Globus pallidus (tissue), 1 donor: ENCODE measurements around the gene PYM1.
A peak's percentile ranks its signal among the peaks of the same experiment; 100 is the strongest.
"Not testable (repeated sequence)": the region's sequence is repeated elsewhere in the genome, so short reads cannot be mapped to it uniquely, and the experiment has no call there.

ENCODE experiments used
- DNase-seq: peaks from one replicate; pipeline ENCODE4 v3.0.0-alpha.2; 2015; ENCODE audit warnings: low spot score

PYM1 gene

GRCh38 chr12:55938826-55939501 lies 11.3 kb upstream of the PYM1 start:
- DNase-seq: no peak

GRCh38 chr12:55937981-55938380 lies 10.3 kb upstream of the PYM1 start:
- DNase-seq: no peak

- DNase-seq: no peak
Measured at GRCh38 chr12:55935738-55936151, 8.1 kb upstream of the PYM1 start.

GRCh38 chr12:55934773-55935172 lies 7.1 kb upstream of the PYM1 start:
- DNase-seq: no peak

- no peak for DNase-seq
Measured at GRCh38 chr12:55933799-55934742, 6.4 kb upstream of the PYM1 start.

- no peak for DNase-seq
Measured at GRCh38 chr12:55933169-55933798, 5.6 kb upstream of the PYM1 start.

GRCh38 chr12:55932551-55932910 lies 4.8 kb upstream of the PYM1 start:
- no peak for DNase-seq

- DNase-seq: no peak
Measured at GRCh38 chr12:55931780-55932550, 4.3 kb upstream of the PYM1 start.

GRCh38 chr12:55931317-55931779 lies 3.7 kb upstream of the PYM1 start:
- DNase-seq: no peak

- DNase-seq: no peak
Measured at GRCh38 chr12:55930771-55931316, 3.1 kb upstream of the PYM1 start, which contains the start of gene DGKA. DGKA (plus strand) TSS chr12:55931162; CDS start chr12:55936504, 5,342 bp downstream.

GRCh38 chr12:55929306-55929791 lies 1.7 kb upstream of the PYM1 start:
- DNase-seq: no peak

GRCh38 chr12:55926738-55927587 lies 731 bp downstream of the PYM1 start:
- DNase-seq: peak; percentile 90

- DNase-seq: no peak
Measured at GRCh38 chr12:55925870-55926737, 1.6 kb downstream of the PYM1 start.

GRCh38 chr12:55925371-55925770 lies 2.3 kb downstream of the PYM1 start:
- no peak for DNase-seq

GRCh38 chr12:55923648-55924047 lies 4.0 kb downstream of the PYM1 start:
- DNase-seq: not testable (repeated sequence)

- no peak for DNase-seq
Measured at GRCh38 chr12:55922126-55922525, 5.6 kb downstream of the PYM1 start.

- DNase-seq: not testable (repeated sequence)
Measured at GRCh38 chr12:55919032-55919431, 8.7 kb downstream of the PYM1 start.

GRCh38 chr12:55915482-55915859 lies 12.2 kb downstream of the PYM1 start:
- DNase-seq: no peak

- DNase-seq: no peak
Measured at GRCh38 chr12:55912908-55913307, 14.8 kb downstream of the PYM1 start.
